ENCODE data around the gene HEBP1.

DNA sequence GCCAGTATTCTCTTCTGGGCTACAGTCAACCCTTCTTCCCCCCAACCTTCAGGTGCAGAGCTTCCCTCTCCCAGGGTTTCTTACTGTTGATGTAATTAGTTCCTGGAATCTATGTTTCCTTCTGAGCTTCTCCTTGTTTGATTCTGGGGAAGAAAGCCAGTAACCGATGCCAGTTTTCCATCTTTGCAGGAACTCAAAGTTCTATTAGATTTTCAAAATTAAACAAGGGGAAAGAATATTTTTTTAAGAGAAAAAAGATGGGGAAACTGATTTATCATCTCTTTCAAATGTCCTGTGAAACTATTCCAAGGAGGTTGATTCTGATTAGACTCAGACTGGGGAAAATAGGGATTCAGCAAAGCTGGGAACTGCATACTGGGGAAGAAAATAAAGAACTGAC, 26.2 kb upstream of the HEBP1 start:
- TF ChIP-seq, protein P1, sequence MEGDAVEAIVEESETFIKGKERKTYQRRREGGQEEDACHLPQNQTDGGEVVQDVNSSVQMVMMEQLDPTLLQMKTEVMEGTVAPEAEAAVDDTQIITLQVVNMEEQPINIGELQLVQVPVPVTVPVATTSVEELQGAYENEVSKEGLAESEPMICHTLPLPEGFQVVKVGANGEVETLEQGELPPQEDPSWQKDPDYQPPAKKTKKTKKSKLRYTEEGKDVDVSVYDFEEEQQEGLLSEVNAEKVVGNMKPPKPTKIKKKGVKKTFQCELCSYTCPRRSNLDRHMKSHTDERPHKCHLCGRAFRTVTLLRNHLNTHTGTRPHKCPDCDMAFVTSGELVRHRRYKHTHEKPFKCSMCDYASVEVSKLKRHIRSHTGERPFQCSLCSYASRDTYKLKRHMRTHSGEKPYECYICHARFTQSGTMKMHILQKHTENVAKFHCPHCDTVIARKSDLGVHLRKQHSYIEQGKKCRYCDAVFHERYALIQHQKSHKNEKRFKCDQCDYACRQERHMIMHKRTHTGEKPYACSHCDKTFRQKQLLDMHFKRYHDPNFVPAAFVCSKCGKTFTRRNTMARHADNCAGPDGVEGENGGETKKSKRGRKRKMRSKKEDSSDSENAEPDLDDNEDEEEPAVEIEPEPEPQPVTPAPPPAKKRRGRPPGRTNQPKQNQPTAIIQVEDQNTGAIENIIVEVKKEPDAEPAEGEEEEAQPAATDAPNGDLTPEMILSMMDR (IDR thresholded peaks at IDR 0.05) = no peak
- TF ChIP-seq POLR2AphosphoS5 (IDR thresholded peaks at IDR 0.05; ENCODE audit: insufficient read depth in 1 of 2, low read depth in 1 of 2) (no peak), POLR2A (IDR thresholded peaks at IDR 0.05) (no peak)

All from vagina (tissue), 2 donors.